Astrocyte of the spinal cord (primary cell): ENCODE measurements around the gene SPACA4.

Experiments used
- DNase-seq: peaks from one replicate; pipeline ENCODE4 v3.0.0; 2011; ENCODE audit warnings: low read depth, low spot score
- H3K4me3 ChIP-seq: 2 replicates; pipeline ENCODE4 v1.5.1; 2011; ENCODE audit warnings: low read depth, mild to moderate bottlenecking, low read length, moderate library complexity
- CTCF ChIP-seq: IDR thresholded peaks from 2 replicates; pipeline ENCODE4 v1.5.1; 2012; ENCODE audit warnings: low read depth, mild to moderate bottlenecking, low read length, inconsistent platforms
- in situ Hi-C: cut with HindIII; loops from 2 replicates; pipeline ENCODE4 v1.10.0; 2017; ENCODE audit warnings: low sequenced_read_pairs

SPACA4 gene

GRCh38 chr19:48582168-48582567 is 24.4 kb upstream of the SPACA4 start:
- DNase-seq = no peak
- no peak overlapping the region for H3K4me3 ChIP-seq
- in situ Hi-C loops = no loop called here
- TF ChIP-seq CTCF = no peak

GRCh38 chr19:48587387-48587786 is 19.2 kb upstream of the SPACA4 start:
- no peak for DNase-seq
- H3K4me3 ChIP-seq = no peak overlapping the region
- no peak for TF ChIP-seq CTCF
- in situ Hi-C loops = no loop called here

GRCh38 chr19:48588670-48589401 is 17.7 kb upstream of the SPACA4 start:
- H3K4me3 ChIP-seq = peak overlapping the region; percentile 38
- in situ Hi-C loops = no loop called here
- peak; percentile 94 for TF ChIP-seq CTCF
- peak; percentile 81 for DNase-seq

- DNase-seq = no peak
- no peak for TF ChIP-seq CTCF
These were observed 15.5 kb upstream of the SPACA4 start for GRCh38 chr19:48591021-48591420.

GRCh38 chr19:48595171-48595570 is 11.4 kb upstream of the SPACA4 start:
- no peak for TF ChIP-seq CTCF
- no peak for DNase-seq
- in situ Hi-C loops = no loop called here
- no peak overlapping the region for H3K4me3 ChIP-seq

More at GRCh38 chr19:48591021-48591420, 15.5 kb upstream of the SPACA4 start:
- H3K4me3 ChIP-seq = no peak overlapping the region
- in situ Hi-C loops = no loop called here

- no peak overlapping the region for H3K4me3 ChIP-seq
- in situ Hi-C loops = no loop called here
- no peak for TF ChIP-seq CTCF
- no peak for DNase-seq
These were observed 10.7 kb upstream of the SPACA4 start for GRCh38 chr19:48595833-48596232.

- DNase-seq = no peak
- in situ Hi-C loops = no loop called here
- TF ChIP-seq CTCF = no peak
- H3K4me3 ChIP-seq = no peak overlapping the region
These were observed 10.3 kb upstream of the SPACA4 start for GRCh38 chr19:48596237-48596636.
